Islet precursor cell (in vitro differentiated cells): ENCODE results near the gene RNF222.
"Not testable (repeated sequence)": the region's sequence is repeated elsewhere in the genome, so short reads cannot be mapped to it uniquely, and the experiment has no call there.

ENCODE experiments used
- DNase-seq: peaks from one replicate; pipeline ENCODE4 v3.0.0-alpha.2; 2018

Gene RNF222

DNA sequence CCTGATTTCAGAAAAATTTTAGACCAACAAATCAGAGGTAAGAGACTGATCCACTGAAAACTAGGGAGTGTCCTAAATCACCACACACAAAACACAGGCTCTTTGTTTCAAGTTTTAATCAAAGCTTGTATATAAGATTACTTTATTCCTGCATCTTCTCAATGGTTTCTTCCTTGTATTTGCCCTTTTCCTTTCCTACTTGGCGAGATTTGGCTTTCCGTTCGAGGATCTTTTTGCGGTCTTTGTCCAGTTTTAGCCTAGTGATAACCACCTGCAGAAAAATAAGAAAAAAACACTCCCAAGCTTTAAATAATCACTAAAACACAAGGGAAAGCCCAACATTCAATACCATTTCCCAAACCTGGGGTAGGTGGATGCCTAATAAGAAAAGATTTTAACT is 20.2 kb downstream of the RNF222 start:
- DNase-seq, result no peak

- DNase-seq, result peak; percentile 98
Observed at GRCh38 chr17:8376271-8377067, 21.2 kb downstream of the RNF222 start, which contains the start of gene KRABD2. KRABD2 (minus strand) TSS chr17:8376704.

DNA sequence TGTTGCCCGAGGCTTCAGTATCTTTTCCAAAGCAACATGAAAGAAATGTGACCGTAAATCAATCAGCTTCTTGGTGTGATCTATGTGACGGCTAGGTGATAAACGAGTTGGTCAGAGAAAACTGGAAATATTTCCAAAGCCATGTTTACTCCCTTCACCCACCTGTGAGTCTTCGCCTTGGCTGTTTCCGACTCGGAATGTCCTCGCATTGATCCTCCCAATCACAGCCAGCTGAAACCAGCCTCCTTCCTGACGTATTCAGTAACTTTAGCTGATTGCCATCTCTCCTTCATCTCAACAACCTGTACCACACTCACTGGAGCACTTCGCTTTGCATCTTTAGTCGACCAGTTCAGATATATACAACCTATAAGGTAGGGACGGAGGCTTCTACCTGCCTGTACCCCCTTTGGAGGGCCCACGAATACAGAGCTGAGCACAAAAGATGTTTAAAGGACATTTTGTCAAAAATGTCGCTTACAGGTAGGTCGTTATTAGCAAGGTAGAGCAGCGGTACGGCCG is 21.8 kb downstream of the RNF222 start:
- no peak for DNase-seq

GRCh38 chr17:8373856-8374255 is 23.8 kb downstream of the RNF222 start:
- DNase-seq, result not testable (repeated sequence)

DNA sequence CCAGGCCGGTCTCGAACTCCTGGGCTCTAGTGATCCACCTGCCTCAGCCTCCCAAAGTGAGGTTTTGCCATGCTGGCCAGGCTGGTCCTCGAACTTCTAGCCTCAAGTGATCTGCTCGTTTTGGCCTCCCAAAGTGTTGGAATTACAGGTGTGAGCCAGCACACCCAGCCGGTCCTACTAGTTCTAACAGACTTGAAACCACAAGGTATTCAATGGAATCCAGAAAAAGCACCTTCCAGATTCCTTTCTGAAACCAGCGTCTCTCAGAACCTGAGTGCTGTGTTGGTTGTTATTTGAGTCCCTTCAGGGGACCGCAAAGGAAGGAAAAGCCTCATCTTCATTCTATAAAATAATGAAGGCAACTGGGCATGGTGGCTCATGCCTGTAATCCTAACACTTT is 25.2 kb downstream of the RNF222 start:
- peak; percentile 78 for DNase-seq

DNA sequence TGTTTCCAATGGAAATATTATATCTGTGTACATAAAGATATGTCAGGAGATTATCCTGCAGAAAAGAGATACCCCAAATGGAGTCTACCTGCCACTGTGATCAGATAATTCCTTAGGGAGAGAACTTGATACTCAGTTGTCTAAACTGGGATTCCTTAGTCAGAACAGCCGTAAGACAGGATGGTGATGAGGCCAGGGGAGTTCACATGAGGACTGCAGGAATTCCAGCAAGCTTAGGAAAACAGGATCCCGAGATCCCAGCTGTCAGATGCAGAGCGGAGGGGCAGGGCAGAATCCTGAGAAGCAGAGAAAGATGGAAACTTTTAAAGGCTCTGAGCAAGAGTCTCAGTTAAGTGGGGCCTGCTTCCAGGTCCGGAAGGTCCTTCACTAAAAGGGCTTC is 25.8 kb downstream of the RNF222 start:
- no peak for DNase-seq

DNA sequence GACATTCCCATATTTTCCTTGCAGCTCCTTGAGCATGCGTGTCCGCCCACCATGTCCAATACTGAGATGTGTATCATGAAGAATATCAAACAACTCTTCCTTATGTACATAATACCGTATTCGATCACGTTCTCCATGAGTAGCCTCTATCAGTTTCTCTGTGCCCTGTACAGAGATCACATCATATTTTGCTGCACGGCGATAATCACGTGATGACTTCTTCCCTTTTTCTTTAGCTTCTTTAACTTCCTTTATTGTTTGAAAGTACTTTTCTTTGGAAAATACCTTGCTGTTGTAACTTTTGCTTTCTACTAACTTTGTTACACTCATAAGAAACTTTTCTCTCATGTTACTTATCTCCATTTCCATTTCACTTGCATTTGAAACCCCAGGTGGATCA is 27.7 kb downstream of the RNF222 start:
- DNase-seq, result no peak

DNA sequence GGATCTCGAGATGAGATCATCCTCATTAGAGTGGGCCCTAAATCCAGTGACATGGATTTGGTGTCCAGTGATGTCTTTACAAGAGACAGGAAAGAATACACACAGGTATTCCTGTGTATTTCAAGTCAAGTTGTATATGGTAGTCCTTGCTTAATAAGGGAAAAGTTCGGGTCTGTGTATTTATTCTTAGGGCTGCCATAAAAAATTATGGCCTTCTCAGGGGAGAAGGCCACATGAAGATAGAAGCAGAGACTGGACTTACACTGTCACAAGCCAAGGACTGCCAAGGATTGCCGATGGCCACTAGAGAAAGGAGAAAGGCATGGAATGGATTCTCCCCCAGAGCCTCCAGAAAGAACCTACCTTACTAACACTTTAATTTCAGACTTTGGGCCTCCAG is 29.4 kb downstream of the RNF222 start:
- DNase-seq, result no peak

DNA sequence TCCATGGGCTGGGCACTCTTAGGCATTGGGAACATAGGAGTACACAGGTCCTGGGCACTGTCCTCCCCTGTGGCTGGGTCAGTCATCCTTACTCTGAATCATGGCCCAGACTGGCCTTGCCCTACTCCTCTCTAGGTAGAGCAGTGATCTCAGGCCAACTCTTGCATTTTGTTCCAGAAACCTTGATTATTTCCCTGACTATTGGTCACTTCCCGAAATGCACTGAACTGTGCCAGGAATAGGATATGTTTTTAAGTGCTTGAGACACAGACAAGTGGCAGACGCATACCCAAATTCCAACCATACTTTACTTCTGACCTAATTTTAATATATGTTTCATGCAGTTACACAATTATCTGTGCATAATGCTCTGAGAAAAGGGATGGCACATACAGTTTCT is 31.4 kb downstream of the RNF222 start:
- no peak for DNase-seq

DNA sequence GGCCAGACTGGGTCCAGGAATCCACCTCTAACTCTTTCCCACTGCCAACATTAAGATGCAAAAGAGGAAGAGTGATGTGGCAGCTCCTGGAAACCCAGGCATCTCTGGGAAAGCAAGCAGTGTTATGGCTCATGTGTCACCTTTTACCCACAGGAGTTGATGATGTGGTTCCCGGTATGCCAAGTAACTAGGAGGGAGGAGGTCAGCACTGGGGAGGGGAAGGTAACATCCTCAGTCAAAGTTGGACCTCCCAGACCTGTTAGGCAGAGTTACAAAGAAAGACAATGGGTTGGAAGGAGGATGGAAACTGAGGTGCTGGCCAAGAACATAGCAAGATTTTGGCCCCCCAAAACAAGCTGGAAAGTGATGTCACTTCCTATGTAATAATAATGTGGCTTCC is 32.5 kb downstream of the RNF222 start:
- DNase-seq, result no peak

DNA sequence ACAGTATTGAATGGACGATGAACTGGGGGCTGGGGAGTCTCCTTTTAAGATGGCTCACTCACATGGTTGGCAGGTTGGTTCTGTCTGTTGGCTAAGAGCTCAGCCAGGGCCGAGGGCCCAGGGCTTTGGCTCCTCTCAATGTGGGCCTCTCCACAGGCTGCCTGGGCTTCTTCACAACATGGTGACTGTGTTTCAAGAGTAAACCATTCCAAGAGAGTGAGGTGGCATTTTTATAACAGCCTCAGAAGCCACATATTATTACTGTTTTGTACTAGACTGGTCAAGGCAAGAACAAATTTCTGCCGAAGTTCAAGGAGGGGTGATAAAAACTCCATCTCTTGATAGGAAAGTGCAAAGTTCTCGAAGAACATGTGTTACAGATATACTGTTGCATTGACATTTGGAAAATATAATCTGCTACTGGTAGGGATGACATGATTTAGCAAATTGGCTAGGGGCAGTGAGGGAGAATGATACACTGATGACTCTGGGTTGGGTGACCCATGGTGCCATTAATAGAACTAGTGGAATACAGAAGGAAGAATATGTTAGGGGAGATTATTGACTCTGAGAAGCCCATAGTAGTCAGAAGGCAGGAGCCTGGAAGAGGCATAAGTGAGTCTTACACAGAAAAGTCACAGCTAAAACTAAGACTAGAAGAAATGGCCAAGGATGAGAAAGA is 34.8 kb downstream of the RNF222 start:
- DNase-seq, result no peak

DNA sequence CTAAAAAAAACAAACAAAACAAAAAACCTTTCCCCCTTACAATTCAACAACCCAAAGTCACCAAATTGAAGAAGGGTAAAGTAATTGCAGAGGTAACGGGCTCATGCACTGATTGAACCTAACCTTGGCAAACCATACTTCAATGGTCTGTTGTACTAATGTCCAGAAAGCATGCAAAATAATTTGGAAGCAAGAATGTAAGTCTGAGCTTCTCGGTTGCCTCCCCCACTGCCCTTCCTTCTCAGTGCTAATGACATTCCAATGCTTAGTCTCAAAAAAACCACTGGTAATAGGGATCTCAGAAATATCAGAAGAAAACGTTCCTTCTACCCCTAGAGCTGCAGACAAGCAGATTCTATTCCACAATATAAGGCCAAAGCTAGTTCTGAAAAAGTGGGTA is 36.9 kb downstream of the RNF222 start:
- DNase-seq, result no peak

DNA sequence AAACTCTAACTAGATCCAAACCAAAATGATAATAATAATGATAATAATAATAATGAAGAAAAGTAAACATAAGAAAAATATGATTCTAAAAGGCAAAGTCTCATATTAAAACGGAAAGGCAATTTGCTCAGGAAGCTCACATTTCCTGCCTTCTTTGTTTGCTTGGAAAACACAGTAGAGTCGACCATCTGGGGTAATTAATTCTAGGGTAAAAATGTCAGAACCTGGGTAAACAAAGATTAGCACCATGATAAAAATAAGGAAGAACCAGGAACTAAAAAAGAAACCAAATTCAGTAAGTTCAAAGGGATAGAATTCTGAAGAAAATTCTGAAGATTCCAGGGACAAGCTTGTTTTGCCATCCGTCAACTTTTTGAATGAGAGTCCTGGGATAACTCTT is 37.4 kb downstream of the RNF222 start:
- DNase-seq, result no peak

GRCh38 chr17:8359769-8360168 is 37.9 kb downstream of the RNF222 start:
- peak; percentile 75 for DNase-seq

DNA sequence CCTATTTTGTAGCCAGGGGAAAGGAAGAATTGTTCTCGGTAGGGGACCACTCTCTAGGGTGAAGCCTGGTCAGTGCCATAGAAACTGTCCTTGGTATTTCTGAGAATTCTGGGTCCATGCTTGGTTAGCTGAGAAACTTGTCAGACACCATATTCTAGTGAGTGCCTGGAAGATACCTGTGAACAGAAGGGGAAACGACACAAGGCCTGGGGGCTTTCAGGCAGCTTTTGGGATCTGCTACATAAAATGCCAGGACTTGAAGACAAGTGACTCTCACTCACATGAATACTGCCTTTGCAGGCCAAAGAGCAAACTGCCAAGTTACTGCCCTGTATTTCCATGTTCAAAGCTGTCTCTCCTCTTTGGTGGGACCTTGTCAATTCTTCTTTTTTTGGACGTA is 39.7 kb downstream of the RNF222 start:
- DNase-seq, result peak; percentile 80

DNA sequence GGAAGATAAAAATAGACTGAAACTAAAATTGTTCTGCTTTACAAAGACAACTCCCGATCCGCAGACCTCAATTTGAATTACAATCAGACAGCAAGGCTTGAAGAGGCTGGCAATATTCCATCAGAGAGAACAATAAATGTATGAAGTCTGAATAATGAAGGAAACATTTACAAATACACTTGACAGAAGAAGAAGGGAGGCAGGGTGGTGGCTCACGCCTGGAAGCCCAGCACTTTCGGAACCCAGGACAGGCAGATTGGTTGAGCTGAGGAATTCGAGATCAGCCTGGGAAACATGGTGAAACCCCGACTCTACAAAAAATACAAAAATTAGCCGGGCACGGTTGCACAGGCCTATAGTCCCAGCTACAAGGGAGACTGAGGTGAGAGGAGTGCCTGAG is 43.4 kb downstream of the RNF222 start:
- no peak for DNase-seq

DNA sequence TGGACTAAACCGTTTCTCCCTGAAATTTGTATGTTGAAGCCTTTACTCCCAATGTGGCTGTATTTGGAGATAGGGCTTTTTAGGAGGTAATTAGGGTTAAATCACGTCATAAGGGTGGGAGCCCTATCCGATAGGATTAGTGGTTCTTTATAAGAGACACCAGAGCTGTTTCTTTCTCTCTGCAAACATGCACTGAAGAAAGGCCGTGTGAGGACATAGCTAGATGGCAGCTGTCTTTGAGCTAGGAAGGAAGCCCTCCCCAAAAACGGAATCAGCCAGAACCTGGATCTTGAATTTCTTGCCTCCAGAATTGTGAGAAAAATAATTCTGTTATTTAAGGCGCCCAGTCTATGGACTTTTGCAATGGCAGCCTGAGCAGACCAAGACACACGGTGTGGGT is 43.9 kb downstream of the RNF222 start:
- DNase-seq, result no peak

GRCh38 chr17:8350339-8350738 is 47.3 kb downstream of the RNF222 start:
- DNase-seq, result no peak

DNA sequence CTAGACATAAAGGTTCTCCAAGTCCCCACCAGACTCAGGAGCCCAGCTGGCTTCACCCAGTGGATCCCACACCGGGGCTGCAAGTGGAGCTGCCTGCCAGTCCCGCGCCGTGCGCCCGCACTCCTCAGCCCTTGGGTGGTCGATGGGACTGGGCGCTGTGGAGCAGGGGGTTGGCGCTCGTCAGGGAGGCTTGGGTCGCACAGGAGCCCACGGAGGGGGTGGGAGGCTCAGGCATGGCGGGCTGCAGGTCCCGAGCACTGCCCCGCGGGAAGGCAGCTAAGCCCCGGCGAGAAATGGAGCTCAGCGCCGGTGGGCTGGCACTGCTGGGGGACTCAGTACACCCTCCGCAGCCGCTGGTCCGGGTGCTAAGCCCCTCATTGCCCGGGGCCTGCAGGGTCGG is 50.6 kb downstream of the RNF222 start:
- not testable (repeated sequence) for DNase-seq

GRCh38 chr17:8345951-8346665 is 51.5 kb downstream of the RNF222 start:
- DNase-seq, result no peak

GRCh38 chr17:8345052-8345690 is 52.5 kb downstream of the RNF222 start:
- DNase-seq, result no peak

- peak; percentile 81 for DNase-seq
Observed at GRCh38 chr17:8341456-8341855, 56.2 kb downstream of the RNF222 start.
